ENCODE measurements around the gene ALKAL2.

Gene ALKAL2

GRCh38 chr2:238869-239268, 49.0 kb downstream of the ALKAL2 start:
- no peak for DNase-seq

GRCh38 chr2:238431-238830, 49.5 kb downstream of the ALKAL2 start:
- DNase-seq, result no peak

GRCh38 chr2:237878-238277, 50.0 kb downstream of the ALKAL2 start:
- DNase-seq, result no peak

- DNase-seq, result no peak
These were observed 50.8 kb downstream of the ALKAL2 start for GRCh38 chr2:236993-237539.

- no peak for DNase-seq
These were observed 53.5 kb downstream of the ALKAL2 start for GRCh38 chr2:234421-234820.

- no peak for DNase-seq
These were observed 54.9 kb downstream of the ALKAL2 start for GRCh38 chr2:233030-233429.

GRCh38 chr2:231521-232185, 56.2 kb downstream of the ALKAL2 start:
- no peak for DNase-seq

All from activated T-cell treated with anti-CD3 and anti-CD28 coated beads, Interleukin-2, amount 50 U/mL, for 1 hour (primary cell).